A549 (cell line): Measurements from ENCODE around the gene NSD1.

Source experiments
- CBX8 ChIP-seq: fragments of 200-600 bp; sonication (generic); IDR thresholded peaks from 2 replicates; pipeline ENCODE4 v1.6.1; 2016
- CEBPB ChIP-seq, 2 experiments: fragments of >200 bp in 1 of 2; sonication (Bioruptor Twin) in 1 of 2; formaldehyde crosslinking in 1 of 2; IDR thresholded peaks; 2 replicates each; pipeline ENCODE4 v1.6.1; 2012 to 2016
- CHD2 ChIP-seq: fragments of 150-350 bp; IDR thresholded peaks from 2 replicates; pipeline ENCODE4 v1.6.1; 2014; ENCODE audit warnings: low read length; ENCODE audit not compliant: partially characterized antibody
- ESRRA ChIP-seq: fragments of 150-350 bp; IDR thresholded peaks from 2 replicates; pipeline ENCODE4 v1.6.1; 2014; ENCODE audit warnings: mild to moderate bottlenecking, low read length, borderline replicate concordance
- NPAS2 ChIP-seq: fragments of 250-450 bp; sonication (Bioruptor Pico); IDR thresholded peaks from 2 replicates; pipeline ENCODE4 v1.8.0; 2022; ENCODE audit warnings: mild to moderate bottlenecking, moderate library complexity, borderline replicate concordance
- POLR2A ChIP-seq: IDR thresholded peaks from 2 replicates; pipeline ENCODE4 v1.6.1; 2012; ENCODE audit warnings: mild to moderate bottlenecking, low read length
- RAD21 ChIP-seq, 2 experiments: fragments of >200 bp in 1 of 2; sonication (Bioruptor Twin) in 1 of 2; formaldehyde crosslinking in 1 of 2; IDR thresholded peaks in 1 of 2; conservative IDR thresholded peaks in 1 of 2; 2 replicates in 1 of 2; 3 replicates in 1 of 2; pipeline ENCODE4 v1.6.1; 2012 to 2018; ENCODE audit warnings: inconsistent platforms in 1 of 2
- RCOR1 ChIP-seq: fragments of 150-350 bp; IDR thresholded peaks from 2 replicates; pipeline ENCODE4 v1.6.1; 2014; ENCODE audit warnings: antibody characterized with exemption, low read length, low read depth
- TF ChIP-seq, protein P1 (sequence below): IDR thresholded peaks from 2 replicates; pipeline ENCODE4 v1.6.1; 2012
- TF ChIP-seq, protein P2 (sequence below): fragments of >200 bp; sonication (Bioruptor Twin); formaldehyde crosslinking; IDR thresholded peaks from 3 replicates; pipeline ENCODE4 v1.5.1; 2016
- TF ChIP-seq, protein P3 (sequence below): fragments of 200-600 bp; sonication (generic); IDR thresholded peaks from 2 replicates; pipeline ENCODE4 v1.6.1; 2016; ENCODE audit warnings: antibody characterized with exemption, mild to moderate bottlenecking, moderate library complexity

DNA sequence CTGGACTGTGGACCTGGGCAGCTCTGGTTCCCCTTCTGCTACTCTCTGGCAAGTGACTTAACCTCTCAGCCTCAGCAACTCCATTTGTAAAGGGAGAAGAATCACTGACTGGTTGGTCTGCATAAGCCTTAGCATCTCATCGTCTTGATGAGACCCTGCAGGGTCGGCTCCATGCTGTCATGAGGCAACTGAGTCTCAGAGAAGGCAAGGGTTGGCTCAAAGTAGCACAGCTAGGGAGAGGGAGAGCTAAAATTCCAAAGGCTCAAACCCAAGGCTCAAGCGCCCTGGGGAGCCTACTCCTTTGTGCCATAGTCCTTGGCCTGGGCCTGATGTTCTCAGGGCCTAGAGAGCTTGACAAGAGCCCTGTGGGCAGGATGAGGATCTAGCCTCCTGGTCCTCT is 42.3 kb upstream of the NSD1 start:
- TF ChIP-seq RAD21 (conservative IDR thresholded peaks at IDR 0.05 in 1 of 2, IDR thresholded peaks at IDR 0.05 in 1 of 2) (no peak), CHD2 (no peak), CEBPB (IDR thresholded peaks at IDR 0.05) (no peak), RCOR1 (no peak), POLR2A (no peak), CBX8 (no peak), NPAS2 (CRISPR knock-in tag) (no peak), ESRRA (no peak)
- TF ChIP-seq, protein P1, sequence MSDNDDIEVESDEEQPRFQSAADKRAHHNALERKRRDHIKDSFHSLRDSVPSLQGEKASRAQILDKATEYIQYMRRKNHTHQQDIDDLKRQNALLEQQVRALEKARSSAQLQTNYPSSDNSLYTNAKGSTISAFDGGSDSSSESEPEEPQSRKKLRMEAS, result no peak
- TF ChIP-seq, protein P2, sequence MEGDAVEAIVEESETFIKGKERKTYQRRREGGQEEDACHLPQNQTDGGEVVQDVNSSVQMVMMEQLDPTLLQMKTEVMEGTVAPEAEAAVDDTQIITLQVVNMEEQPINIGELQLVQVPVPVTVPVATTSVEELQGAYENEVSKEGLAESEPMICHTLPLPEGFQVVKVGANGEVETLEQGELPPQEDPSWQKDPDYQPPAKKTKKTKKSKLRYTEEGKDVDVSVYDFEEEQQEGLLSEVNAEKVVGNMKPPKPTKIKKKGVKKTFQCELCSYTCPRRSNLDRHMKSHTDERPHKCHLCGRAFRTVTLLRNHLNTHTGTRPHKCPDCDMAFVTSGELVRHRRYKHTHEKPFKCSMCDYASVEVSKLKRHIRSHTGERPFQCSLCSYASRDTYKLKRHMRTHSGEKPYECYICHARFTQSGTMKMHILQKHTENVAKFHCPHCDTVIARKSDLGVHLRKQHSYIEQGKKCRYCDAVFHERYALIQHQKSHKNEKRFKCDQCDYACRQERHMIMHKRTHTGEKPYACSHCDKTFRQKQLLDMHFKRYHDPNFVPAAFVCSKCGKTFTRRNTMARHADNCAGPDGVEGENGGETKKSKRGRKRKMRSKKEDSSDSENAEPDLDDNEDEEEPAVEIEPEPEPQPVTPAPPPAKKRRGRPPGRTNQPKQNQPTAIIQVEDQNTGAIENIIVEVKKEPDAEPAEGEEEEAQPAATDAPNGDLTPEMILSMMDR, result no peak
- TF ChIP-seq, protein P3, sequence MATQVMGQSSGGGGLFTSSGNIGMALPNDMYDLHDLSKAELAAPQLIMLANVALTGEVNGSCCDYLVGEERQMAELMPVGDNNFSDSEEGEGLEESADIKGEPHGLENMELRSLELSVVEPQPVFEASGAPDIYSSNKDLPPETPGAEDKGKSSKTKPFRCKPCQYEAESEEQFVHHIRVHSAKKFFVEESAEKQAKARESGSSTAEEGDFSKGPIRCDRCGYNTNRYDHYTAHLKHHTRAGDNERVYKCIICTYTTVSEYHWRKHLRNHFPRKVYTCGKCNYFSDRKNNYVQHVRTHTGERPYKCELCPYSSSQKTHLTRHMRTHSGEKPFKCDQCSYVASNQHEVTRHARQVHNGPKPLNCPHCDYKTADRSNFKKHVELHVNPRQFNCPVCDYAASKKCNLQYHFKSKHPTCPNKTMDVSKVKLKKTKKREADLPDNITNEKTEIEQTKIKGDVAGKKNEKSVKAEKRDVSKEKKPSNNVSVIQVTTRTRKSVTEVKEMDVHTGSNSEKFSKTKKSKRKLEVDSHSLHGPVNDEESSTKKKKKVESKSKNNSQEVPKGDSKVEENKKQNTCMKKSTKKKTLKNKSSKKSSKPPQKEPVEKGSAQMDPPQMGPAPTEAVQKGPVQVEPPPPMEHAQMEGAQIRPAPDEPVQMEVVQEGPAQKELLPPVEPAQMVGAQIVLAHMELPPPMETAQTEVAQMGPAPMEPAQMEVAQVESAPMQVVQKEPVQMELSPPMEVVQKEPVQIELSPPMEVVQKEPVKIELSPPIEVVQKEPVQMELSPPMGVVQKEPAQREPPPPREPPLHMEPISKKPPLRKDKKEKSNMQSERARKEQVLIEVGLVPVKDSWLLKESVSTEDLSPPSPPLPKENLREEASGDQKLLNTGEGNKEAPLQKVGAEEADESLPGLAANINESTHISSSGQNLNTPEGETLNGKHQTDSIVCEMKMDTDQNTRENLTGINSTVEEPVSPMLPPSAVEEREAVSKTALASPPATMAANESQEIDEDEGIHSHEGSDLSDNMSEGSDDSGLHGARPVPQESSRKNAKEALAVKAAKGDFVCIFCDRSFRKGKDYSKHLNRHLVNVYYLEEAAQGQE, result no peak
